ENCODE measurements around the gene DDX42. TPM values are rescaled to one million over a fixed set of nuclear protein-coding genes. Genes with fewer than 3 reads are reported as not detected.

DDX42 gene
- total RNA-seq = 170 and 181 TPM in 2 replicates
- 83.3 TPM for total RNA-seq (2013)
- 61.6 and 118 TPM in 2 replicates for polyA plus RNA-seq
- polyA minus RNA-seq = 40.6 and 47.1 TPM in 2 replicates

GRCh38 chr17:63774141-63774968 lies at the start of gene DDX42:
Gene DDX42, plus strand, starts transcription at chr17:63774170. Its CDS starts 12,880 bp downstream, at chr17:63787050.
- intact Hi-C loops (cut with micrococcal nuclease) = loop anchor here (5.0 kb wide), 2 partner anchors 248 to 373 kb away; partner anchors contain the start of gene ICAM2
- Mint-ChIP-seq H3K4me3 (peak within 1 kb of the TSS; percentile 98), H3K27ac (peak within 1 kb of the TSS; percentile 99), H3K4me1 (peaks cover 53% of the 10 kb centered on the region), H3K9me3 (ENCODE audit: insufficient read depth) (no peaks in the 10 kb centered on the region), H3K27me3 (no peaks in the 10 kb centered on the region)
- H4K20me1 ChIP-seq (ENCODE audit: control insufficient read depth, insufficient read depth, low read length, poor library complexity, severe bottlenecking) = peaks cover 41% of the 10 kb centered on the region
- peaks cover 28 to 34% of the 10 kb centered on the region in 2 donors for H3K4me1 ChIP-seq (ENCODE audit: control insufficient read depth in 2 of 2, insufficient read depth in 2 of 2, low read length in 2 of 2)
- peak within 1 kb of the TSS; percentile 78 to 99 (median 90) for H3K4me3 ChIP-seq (ENCODE audit: control extremely low read depth in 1 of 5, extremely low read depth in 1 of 5, insufficient read depth in 1 of 5, low read depth in 2 of 5, low read length in 4 of 5)
- peak within 1 kb of the TSS; percentile 88 for H3K4me2 ChIP-seq (replicated peaks; ENCODE audit: low read depth, low read length, poor library complexity, severe bottlenecking)
- ChIA-PET POLR2A (interaction anchor here (0.5 to 4.1 kb wide), 23 partner anchors 12 to 1299 kb away, joined by 3 to 113 read pairs (median 5); partner anchors contain the start of genes CEP95, DCAF7, DDX5 and FTSJ3), CTCF (interaction anchor here (0.7 to 3.2 kb wide), 9 partner anchors 9 to 80 kb away, joined by 3 to 15 read pairs (median 4); partner anchors contain the start of gene STRADA)
- no peak for TF ChIP-seq CTCF (IDR thresholded peaks at IDR 0.05)
- no peak for TF ChIP-seq EZH2 (IDR thresholded peaks at IDR 0.05; ENCODE audit: borderline replicate concordance, insufficient read depth, low read depth, low read length, poor library complexity, severe bottlenecking)
- no peaks in the 10 kb centered on the region for H3K27me3 ChIP-seq (replicated peaks in 1 of 4; ENCODE audit: control extremely low read depth in 1 of 4, control insufficient read depth in 3 of 4, insufficient read depth in 4 of 4, low read length in 3 of 4)
- no peak for ATAC-seq (ENCODE audit: low read depth)
- peak within 1 kb of the TSS; percentile 93 for H2AFZ ChIP-seq (ENCODE audit: insufficient read depth, low read depth, low read length, poor library complexity, severe bottlenecking)
- H3K27ac ChIP-seq (ENCODE audit: low read length in 2 of 2) = peak within 1 kb of the TSS; percentile 78 to 94
- H3K36me3 ChIP-seq (replicated peaks in 1 of 2; ENCODE audit: control extremely low read depth in 1 of 2, control insufficient read depth in 1 of 2, extremely low read depth in 1 of 2, insufficient read depth in 2 of 2, low read length in 1 of 2) = peaks cover 8 to 23% of the 10 kb centered on the region in 2 experiments
- H3K9me3 ChIP-seq (ENCODE audit: control extremely low read depth in 1 of 3, control insufficient read depth in 2 of 3, insufficient read depth in 1 of 3, low read length in 2 of 3) = no peaks in the 10 kb centered on the region
- H3K9ac ChIP-seq (ENCODE audit: low read length) = peak within 1 kb of the TSS; percentile 92
- peaks cover 87% of the 10 kb centered on the region for H3K79me2 ChIP-seq (ENCODE audit: control insufficient read depth, insufficient read depth, low read length)
- 1% methylated on average over 46 of the region's 67 CpGs for WGBS (ENCODE audit: insufficient coverage)
- DNase-seq = no peak
